Lower lobe of right lung (tissue), 2 donors: ENCODE data around the gene CGGBP1. TPM values are rescaled to one million over a fixed set of nuclear protein-coding genes. Genes with fewer than 3 reads are reported as not detected.

Experiments
- ATAC-seq, 2 donors: fragments of 200-7000 bp; cut with Tn5 transposase; one replicate each; pipeline ENCODE4 v1.9.1; 2020 to 2022; ENCODE audit warnings: mild to moderate bottlenecking in 2 of 2, moderate library complexity in 2 of 2
- DNase-seq: peaks from one replicate; pipeline ENCODE4 v3.0.0-alpha.2; 2020
- H3K27ac ChIP-seq: fragments of 200-600 bp; one replicate; pipeline ENCODE4 v1.8.0; 2022
- H3K27me3 ChIP-seq: fragments of 200-600 bp; one replicate; pipeline ENCODE4 v1.8.0; 2022; ENCODE audit warnings: low read depth
- H3K36me3 ChIP-seq: fragments of 200-600 bp; one replicate; pipeline ENCODE4 v1.8.0; 2022; ENCODE audit warnings: mild to moderate bottlenecking
- H3K4me1 ChIP-seq: fragments of 200-600 bp; one replicate; pipeline ENCODE4 v1.8.0; 2022
- H3K4me3 ChIP-seq: fragments of 200-600 bp; one replicate; pipeline ENCODE4 v1.8.0; 2022; ENCODE audit warnings: mild to moderate bottlenecking
- H3K9me3 ChIP-seq: fragments of 200-600 bp; one replicate; pipeline ENCODE4 v1.8.0; 2022
- CTCF ChIP-seq: fragments of 200-600 bp; IDR thresholded peaks from one replicate; pipeline ENCODE4 v1.8.0; 2022; ENCODE audit warnings: antibody characterized with exemption, mild to moderate bottlenecking
- intact Hi-C: fragments of 100-400 bp; cut with DNase I; formaldehyde crosslinking; loops from one replicate; pipeline ENCODE4 v1.11.0; 2022
- total RNA-seq: library from RNA; stranded (reverse); fragmentation: NEBNext Ultra II Directional; extraction: Animal tissue kit (Norgen Biotek cat#: 25700); gene quantifications from one replicate; pipeline ENCODE4 v1.2.1, GENCODE V29; 2021
- donor health status: DM: no; HTN: yes; CAD: no; lungs with severe emphysema.

Gene CGGBP1
- total RNA-seq, 1 donor from 2014 or later, result 85.9 TPM

GRCh38 chr3:88090681-88091080 lies 31.9 kb upstream of the CGGBP1 start:
- no peak for DNase-seq
- ATAC-seq, result no peak
- no peaks in the 10 kb centered on the region for H3K27me3 ChIP-seq
- H3K9me3 ChIP-seq, result no peaks in the 10 kb centered on the region
- no peak overlapping the region for H3K27ac ChIP-seq
- no peak overlapping the region for H3K4me3 ChIP-seq
- H3K4me1 ChIP-seq, result no peaks in the 10 kb centered on the region
- TF ChIP-seq CTCF, result no peak
- peaks cover 21% of the 10 kb centered on the region for H3K36me3 ChIP-seq
- intact Hi-C loops, result no loop called here

- Histone ChIP-seq H3K4me1 (no peaks in the 10 kb centered on the region), H3K9me3 (no peaks in the 10 kb centered on the region), H3K36me3 (peaks cover 21% of the 10 kb centered on the region), H3K4me3 (no peak overlapping the region), H3K27ac (no peak overlapping the region), H3K27me3 (no peaks in the 10 kb centered on the region)
- DNase-seq, result no peak
- ATAC-seq, result no peak
- intact Hi-C loops, result no loop called here
- TF ChIP-seq CTCF, result no peak
Observed at GRCh38 chr3:88084097-88084501, 25.3 kb upstream of the CGGBP1 start.

GRCh38 chr3:88082854-88083253 lies 24.0 kb upstream of the CGGBP1 start:
- H3K27me3 ChIP-seq, result no peaks in the 10 kb centered on the region
- H3K4me3 ChIP-seq, result no peak overlapping the region
- H3K4me1 ChIP-seq, result no peaks in the 10 kb centered on the region
- no peak for TF ChIP-seq CTCF
- intact Hi-C loops, result no loop called here
- peaks cover 17% of the 10 kb centered on the region for H3K36me3 ChIP-seq
- H3K9me3 ChIP-seq, result no peaks in the 10 kb centered on the region
- no peak overlapping the region for H3K27ac ChIP-seq
- DNase-seq, result no peak
- ATAC-seq, result no peak

- Histone ChIP-seq H3K9me3 (no peaks in the 10 kb centered on the region), H3K4me3 (no peak overlapping the region), H3K36me3 (no peaks in the 10 kb centered on the region), H3K27me3 (no peaks in the 10 kb centered on the region), H3K4me1 (peaks cover 17% of the 10 kb centered on the region), H3K27ac (no peak overlapping the region)
- intact Hi-C loops, result no loop called here
- no peak for DNase-seq
- TF ChIP-seq CTCF, result no peak
- no peak for ATAC-seq
Observed at GRCh38 chr3:88078932-88079331, 20.1 kb upstream of the CGGBP1 start.

DNA sequence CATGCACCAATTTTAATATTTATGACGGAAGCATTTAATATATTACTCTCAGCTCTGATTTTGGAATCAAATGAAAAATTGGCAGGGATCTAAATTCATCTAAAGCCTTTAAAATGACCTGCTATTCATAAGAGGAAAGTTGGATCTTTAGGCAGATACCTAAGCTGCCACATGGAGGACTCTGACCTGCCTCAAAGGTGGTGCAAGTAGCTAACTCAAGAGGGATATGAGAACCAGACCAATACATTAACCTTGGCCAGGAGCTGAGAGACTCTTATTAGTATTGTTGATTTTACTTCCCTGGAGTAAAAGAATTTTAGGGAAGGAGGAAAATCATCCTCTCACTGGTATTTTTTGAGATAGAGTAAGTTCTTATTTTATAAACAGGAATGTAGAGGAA lies 17.9 kb upstream of the CGGBP1 start:
- ATAC-seq, result no peak
- no peak for TF ChIP-seq CTCF
- Histone ChIP-seq H3K36me3 (no peaks in the 10 kb centered on the region), H3K27me3 (no peaks in the 10 kb centered on the region), H3K4me3 (no peak overlapping the region), H3K27ac (no peak overlapping the region), H3K9me3 (no peaks in the 10 kb centered on the region), H3K4me1 (peaks cover 17% of the 10 kb centered on the region)
- no peak for DNase-seq
- intact Hi-C loops, result no loop called here

GRCh38 chr3:88075497-88075896 lies 16.7 kb upstream of the CGGBP1 start:
- H3K4me1 ChIP-seq, result peaks cover 17% of the 10 kb centered on the region
- no peaks in the 10 kb centered on the region for H3K27me3 ChIP-seq
- H3K27ac ChIP-seq, result no peak overlapping the region
- ATAC-seq (no peak), DNase-seq (no peak)
- no peak overlapping the region for H3K4me3 ChIP-seq
- intact Hi-C loops, result no loop called here
- H3K36me3 ChIP-seq, result no peaks in the 10 kb centered on the region
- H3K9me3 ChIP-seq, result no peaks in the 10 kb centered on the region
- TF ChIP-seq CTCF, result no peak
